H1 (cell line): Measurements from ENCODE around the gene PRIMA1. TPM values are rescaled to one million over a fixed set of nuclear protein-coding genes. Genes with fewer than 3 reads are reported as not detected.

Experiments
- CTCF ChIA-PET: fragments of 300-600 bp; sonication (Branson Sonifier 250); formaldehyde crosslinking; loops from one replicate; lab custom pipeline; 2021; ENCODE audit not compliant: partially characterized antibody; lab: Charles Lee
- POLR2A ChIA-PET: fragments of 300-600 bp; sonication (Branson Sonifier 250); formaldehyde crosslinking; loops from one replicate; lab custom pipeline; 2021; ENCODE audit warnings: inconsistent platforms; ENCODE audit not compliant: partially characterized antibody; lab: Charles Lee
- DNase-seq, 2 experiments: peaks; one replicate each; pipeline versions ENCODE4 v3.0.0 to v3.0.0-alpha.2; 2010 to 2022; ENCODE audit warnings: low spot score in 2 of 2, low read depth in 1 of 2, mixed read lengths in 1 of 2
- FAIRE-seq: peaks from 2 replicates; lab custom pipeline; 2011; peaks lifted over from hg19 to GRCh38; lab: Jason Lieb, UNC
- H2AFZ ChIP-seq: 2 replicates; pipeline ENCODE4 v1.8.1; 2012; ENCODE audit warnings: low read length, inconsistent platforms
- H2AK5ac ChIP-seq: 2 replicates; pipeline ENCODE4 v1.6.1; 2013; ENCODE audit warnings: low read depth, low read length
- H2BK120ac ChIP-seq: replicated peaks from 2 replicates; pipeline ENCODE3; 2013; ENCODE audit warnings: low read depth, low read length, inconsistent platforms
- H2BK12ac ChIP-seq: 2 replicates; pipeline ENCODE4 v1.6.1; 2013; ENCODE audit warnings: low read depth, low read length
- H2BK15ac ChIP-seq: 2 replicates; pipeline ENCODE4 v1.6.1; 2013; ENCODE audit warnings: low read length
- H2BK20ac ChIP-seq: 2 replicates; pipeline ENCODE4 v1.6.1; 2013; ENCODE audit warnings: low read length
- H2BK5ac ChIP-seq: 2 replicates; pipeline ENCODE4 v1.6.1; 2013; ENCODE audit warnings: low read depth, low read length
- H3K14ac ChIP-seq: 2 replicates; pipeline ENCODE4 v1.6.1; 2013; ENCODE audit warnings: inconsistent platforms; ENCODE audit not compliant: insufficient read length
- H3K18ac ChIP-seq: 2 replicates; pipeline ENCODE4 v1.6.1; 2013; ENCODE audit warnings: low read length; ENCODE audit errors: extremely low read depth
- H3K23ac ChIP-seq: 2 replicates; pipeline ENCODE4 v1.6.1; 2013; ENCODE audit warnings: inconsistent platforms; ENCODE audit not compliant: insufficient read length
- H3K23me2 ChIP-seq: 2 replicates; pipeline ENCODE4 v1.6.1; 2013; ENCODE audit warnings: low read depth, low read length
- H3K27ac ChIP-seq: 2 replicates; pipeline ENCODE4 v1.6.1; 2011; ENCODE audit warnings: low read depth, low read length, inconsistent platforms
- H3K27me3 ChIP-seq, 4 experiments: replicated peaks in 1 of 4; 1 replicate in 1 of 4; 2 replicates in 3 of 4; pipeline versions ENCODE4 v1.6.1 to v1.8.1; 2011 to 2013; ENCODE audit warnings: low read length in 3 of 4, mild to moderate bottlenecking in 3 of 4, inconsistent platforms in 2 of 4, mixed read lengths in 2 of 4, moderate library complexity in 1 of 4; ENCODE audit not compliant: control insufficient read depth in 3 of 4, insufficient read depth in 3 of 4; ENCODE audit errors: extremely low read depth in 1 of 4
- H3K36me3 ChIP-seq, 4 experiments: 2 replicates each; pipeline versions ENCODE4 v1.6.1 to v1.8.1; 2011 to 2013; ENCODE audit warnings: mild to moderate bottlenecking in 4 of 4, low read length in 3 of 4, moderate library complexity in 2 of 4, control low read depth in 1 of 4, inconsistent platforms in 1 of 4; ENCODE audit not compliant: insufficient read depth in 4 of 4, control insufficient read depth in 2 of 4
- H3K4ac ChIP-seq: replicated peaks from 2 replicates; pipeline ENCODE3; 2013; ENCODE audit warnings: low read length, low read depth, mixed read lengths, inconsistent platforms; ENCODE audit not compliant: insufficient read length
- H3K4me1 ChIP-seq, 4 experiments: replicated peaks in 1 of 4; 1 replicate in 1 of 4; 2 replicates in 3 of 4; pipeline versions ENCODE4 v1.6.1 to v1.8.1; 2011 to 2013; ENCODE audit warnings: low read length in 3 of 4, inconsistent platforms in 2 of 4, mixed read lengths in 1 of 4; ENCODE audit not compliant: insufficient read depth in 4 of 4, control insufficient read depth in 3 of 4
- H3K4me2 ChIP-seq, 2 experiments: 2 replicates each; pipeline versions ENCODE4 v1.6.1 to v1.8.1; 2011 to 2013; ENCODE audit warnings: low read depth in 2 of 2, low read length in 2 of 2, control low read depth in 1 of 2, inconsistent platforms in 1 of 2, mild to moderate bottlenecking in 1 of 2; ENCODE audit not compliant: insufficient read depth in 1 of 2
- H3K4me3 ChIP-seq, 4 experiments: fragments of 200-600, 300-600 bp in 1 of 4; sonication (generic), shearing (Covaris generic), sonication (Bioruptor Twin) in 1 of 4; 2 replicates each; pipeline versions ENCODE4 v1.5.1 to v1.8.1; 2011 to 2016; ENCODE audit warnings: low read length in 4 of 4, low read depth in 3 of 4, control low read depth in 2 of 4, inconsistent platforms in 2 of 4, mild to moderate bottlenecking in 2 of 4, mixed read lengths in 1 of 4, moderate library complexity in 1 of 4; ENCODE audit not compliant: insufficient read depth in 2 of 4; ENCODE audit errors: extremely low read depth in 1 of 4
- H3K56ac ChIP-seq: replicated peaks from 2 replicates; pipeline ENCODE3; 2013; ENCODE audit warnings: low read depth, mild to moderate bottlenecking, mixed read lengths, low read length, inconsistent platforms; ENCODE audit not compliant: insufficient read length
- H3K79me1 ChIP-seq: 2 replicates; pipeline ENCODE4 v1.6.1; 2013; ENCODE audit warnings: low read depth, low read length, control low read depth
- H3K79me2 ChIP-seq, 2 experiments: 2 replicates each; pipeline versions ENCODE4 v1.6.1 to v1.8.1; 2012 to 2013; ENCODE audit warnings: low read length in 2 of 2, mild to moderate bottlenecking in 2 of 2, inconsistent platforms in 1 of 2; ENCODE audit not compliant: insufficient read depth in 2 of 2, control insufficient read depth in 1 of 2
- H3K9ac ChIP-seq, 4 experiments: replicated peaks in 1 of 4; 1 replicate in 1 of 4; 2 replicates in 3 of 4; pipeline versions ENCODE4 v1.6.1 to v1.8.1; 2011 to 2013; ENCODE audit warnings: low read depth in 3 of 4, low read length in 3 of 4, control low read depth in 2 of 4, mild to moderate bottlenecking in 2 of 4, moderate library complexity in 2 of 4, inconsistent platforms in 1 of 4; ENCODE audit errors: extremely low read depth in 1 of 4
- H3K9me3 ChIP-seq, 2 experiments: 2 replicates each; pipeline versions ENCODE4 v1.6.1 to v1.8.1; 2012 to 2013; ENCODE audit warnings: mild to moderate bottlenecking in 2 of 2, moderate library complexity in 2 of 2, control low read depth in 1 of 2, inconsistent platforms in 1 of 2, low read depth in 1 of 2, low read length in 1 of 2, mixed read lengths in 1 of 2; ENCODE audit not compliant: insufficient read depth in 2 of 2
- H4K20me1 ChIP-seq, 2 experiments: replicated peaks in 1 of 2; 2 replicates each; pipeline versions ENCODE3 to v1.8.1; 2011 to 2013; ENCODE audit warnings: inconsistent platforms in 2 of 2, low read length in 2 of 2, mild to moderate bottlenecking in 1 of 2; ENCODE audit not compliant: insufficient read depth in 2 of 2, control insufficient read depth in 1 of 2
- H4K5ac ChIP-seq: 2 replicates; pipeline ENCODE4 v1.6.1; 2013; ENCODE audit warnings: low read length, low read depth, mixed read lengths, inconsistent platforms; ENCODE audit not compliant: insufficient read length
- H4K8ac ChIP-seq: 2 replicates; pipeline ENCODE4 v1.8.0; 2013; ENCODE audit warnings: mild to moderate bottlenecking, moderate library complexity, low read length, inconsistent platforms; ENCODE audit not compliant: insufficient read depth; ENCODE audit errors: extremely low read depth
- H4K91ac ChIP-seq: replicated peaks from 2 replicates; pipeline ENCODE3; 2013; ENCODE audit warnings: low read length, mixed read lengths, inconsistent platforms; ENCODE audit not compliant: insufficient read length
- GABPA ChIP-seq: IDR thresholded peaks from 2 replicates; pipeline ENCODE4 v1.6.1; 2011; ENCODE audit warnings: mild to moderate bottlenecking, low read length, moderate library complexity, borderline replicate concordance; ENCODE audit not compliant: insufficient read depth
- HDAC6 ChIP-seq: IDR thresholded peaks from one replicate; pipeline ENCODE4 v1.7.1; 2012; ENCODE audit warnings: low read depth, mild to moderate bottlenecking, inconsistent platforms, low read length, moderate library complexity
- TAF1 ChIP-seq: IDR thresholded peaks from 2 replicates; pipeline ENCODE4 v1.6.1; 2011; ENCODE audit warnings: mild to moderate bottlenecking, low read depth, low read length
- TEAD4 ChIP-seq: IDR thresholded peaks from 2 replicates; pipeline ENCODE4 v1.6.1; 2012; ENCODE audit warnings: low read depth, low read length, inconsistent platforms, mixed read lengths
- YY1 ChIP-seq: IDR thresholded peaks from 2 replicates; pipeline ENCODE4 v1.6.1; 2011; ENCODE audit warnings: low read depth, mild to moderate bottlenecking, low read length
- WGBS, 2 experiments: shearing (Covaris generic) in 1 of 2; methylation state at CpG; one replicate each; pipeline versions ENCODE4 v1.1.6 to v1.1.7; 2013 to 2015; ENCODE audit warnings: low lambda C conversion rate in 2 of 2, mixed read lengths in 2 of 2, inconsistent platforms in 1 of 2, low coverage in 1 of 2, missing lambda C conversion rate in 1 of 2; ENCODE audit not compliant: insufficient replicate concordance in 2 of 2, insufficient coverage in 1 of 2, insufficient read length in 1 of 2; ENCODE audit errors: extremely low coverage in 1 of 2, missing lambda C conversion rate in 1 of 2; 5-methylcytosine and 5-hydroxymethylcytosine counted together
- polyA plus RNA-seq, 7 experiments: library from polyadenylated mRNA; depleted of rRNA in 3 of 7; stranded (reverse) in 5 of 7; unstranded in 2 of 7; fragments of >200 nt in 5 of 7; fragments of 200-250 nt in 2 of 7; gene quantifications; 1 replicate in 5 of 7; 2 replicates in 1 of 7; 4 replicates in 1 of 7; pipeline versions ENCODE4 v1.2.1 to v1.2.3, GENCODE V29; 2011 to 2013; ENCODE audit warnings: missing spikeins in 2 of 7, mixed read lengths in 2 of 7
- total RNA-seq: library from RNA; stranded (reverse); fragmentation: NEBNext Ultra II Directional; extraction: Animal tissue kit (Norgen Biotek cat#: 25700); gene quantifications from 2 replicates; pipeline ENCODE4 v1.2.1, GENCODE V29; 2021

The PRIMA1 gene
- total and polyA plus RNA-seq, 2 of the 8 experiments (the other 6 are each of a cell fraction or from before 2014, with no cell fraction given): 2.8 to 4.5 TPM

DNA sequence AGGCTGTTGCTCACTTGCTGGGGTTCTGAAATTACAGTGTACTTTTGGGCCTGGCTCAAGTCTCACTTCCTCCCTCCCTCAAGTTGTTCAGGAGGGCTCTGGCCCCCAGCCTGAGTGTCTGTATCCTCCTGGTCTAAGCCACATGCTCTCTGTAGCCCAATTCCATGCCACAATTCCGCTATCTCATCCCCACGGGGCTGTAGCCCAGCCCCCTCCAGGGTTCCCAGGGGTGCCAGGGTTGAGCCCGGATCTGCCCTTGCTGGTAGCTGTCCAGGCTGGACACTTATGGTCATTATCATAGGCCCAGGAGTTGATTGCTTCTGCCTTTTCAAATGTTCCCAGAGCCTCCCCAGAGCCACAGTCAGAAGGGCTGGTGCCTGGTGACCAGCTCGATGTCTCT lies 65.3 kb downstream of the PRIMA1 start:
- Histone ChIP-seq H2BK5ac (no peak overlapping the region), H3K79me2 (no peaks in the 10 kb centered on the region), H3K4me2 (no peak overlapping the region), H3K27ac (no peak overlapping the region), H4K8ac (no peak overlapping the region), H3K4ac (no peak overlapping the region), H3K14ac (no peak overlapping the region), H3K23me2 (peaks cover 6% of the 10 kb centered on the region; the same call in 1 of the 2 replicates), H4K20me1 (peaks cover 0 to 4% of the 10 kb centered on the region in 2 experiments), H3K9me3 (no peaks in the 10 kb centered on the region), H3K4me1 (peaks cover 0 to 3% (median 0%) of the 10 kb centered on the region in 4 experiments; a peak in 1 of 7 replicates), H2BK12ac (no peak overlapping the region), H4K5ac (no peak overlapping the region), H3K27me3 (no peaks in the 10 kb centered on the region), H2AK5ac (no peak overlapping the region), H3K36me3 (no peaks in the 10 kb centered on the region), H2AFZ (no peak overlapping the region), H3K79me1 (no peaks in the 10 kb centered on the region), H3K18ac (no peak overlapping the region), H3K9ac (no peak overlapping the region), H2BK120ac (no peak overlapping the region), H3K56ac (no peak overlapping the region), H3K4me3 (no peak overlapping the region), H2BK20ac (no peak overlapping the region), H4K91ac (no peak overlapping the region), H3K23ac (no peak overlapping the region), H2BK15ac (no peak overlapping the region)
- no peak for FAIRE-seq
- ChIA-PET POLR2A (no interaction called here), CTCF (interaction anchor here (1.0 to 1.5 kb wide), 4 partner anchors 11 to 217 kb away, joined by 3 to 5 read pairs (median 4); no protein-coding TSS in a partner anchor)
- WGBS, 2 experiments: 92% methylated on average over 4 of the region's 4 CpGs; no CpG with 5 or more reads in 1 of the 2 experiments
- no peak for DNase-seq
- TF ChIP-seq TEAD4 (no peak), HDAC6 (no peak), YY1 (no peak), TAF1 (no peak), GABPA (no peak)
